Gastrocnemius medialis (tissue), 4 donors: ENCODE data around the gene CDK4.
A peak's percentile ranks its signal among the peaks of the same experiment; 100 is the strongest.

Experiments used
- CTCF ChIP-seq, 5 experiments: fragments of 450-650 bp in 3 of 5; fragments of 200-600 bp in 2 of 5; sonication (generic) in 2 of 5; IDR thresholded peaks in 4 of 5; conservative IDR thresholded peaks in 1 of 5; 1 replicate in 4 of 5; 2 replicates in 1 of 5; pipeline ENCODE4 v1.5.1; 2016 to 2019; ENCODE audit warnings: antibody characterized with exemption in 5 of 5, mild to moderate bottlenecking in 3 of 5, moderate library complexity in 3 of 5
- POLR2A ChIP-seq, 2 donors: fragments of 450-650 bp; IDR thresholded peaks; one replicate each; pipeline ENCODE4 v1.6.1; 2017; ENCODE audit warnings: antibody characterized with exemption in 2 of 2, mild to moderate bottlenecking in 2 of 2, moderate library complexity in 2 of 2

GRCh38 chr12:57726151-57726883, 25.8 kb downstream of the CDK4 start:
- TF ChIP-seq POLR2A (IDR thresholded peaks at IDR 0.05), result peak in 1 of 2 donors; percentile 14
- peak in 4 of 5 experiments; percentile 51 to 75 (median 58) for TF ChIP-seq CTCF (IDR thresholded peaks at IDR 0.05 in 4 of 5, conservative IDR thresholded peaks at IDR 0.05 in 1 of 5)
